HL-60 (cell line): Measurements from ENCODE around the gene CERT1.
"Not testable (repeated sequence)": the region's sequence is repeated elsewhere in the genome, so short reads cannot be mapped to it uniquely, and the experiment has no call there.

ENCODE experiments used
- GABPA ChIP-seq: IDR thresholded peaks from 2 replicates; pipeline ENCODE4 v1.6.1; 2012; ENCODE audit warnings: low read depth
- POLR2AphosphoS5 ChIP-seq: IDR thresholded peaks from 2 replicates; pipeline ENCODE4 v1.6.1; 2012; ENCODE audit warnings: low read depth
- REST ChIP-seq: IDR thresholded peaks from 2 replicates; pipeline ENCODE4 v1.6.1; 2012; ENCODE audit warnings: low read depth; ENCODE audit not compliant: insufficient replicate concordance
- SPI1 ChIP-seq: IDR thresholded peaks from 2 replicates; pipeline ENCODE4 v1.6.1; 2012; ENCODE audit warnings: low read depth, mild to moderate bottlenecking, borderline replicate concordance
- TF ChIP-seq, protein P1 (sequence below): IDR thresholded peaks from one replicate; pipeline ENCODE4 v1.5.1; 2011; ENCODE audit warnings: low read length, control low read depth, inconsistent platforms; ENCODE audit not compliant: insufficient read depth

DNA sequence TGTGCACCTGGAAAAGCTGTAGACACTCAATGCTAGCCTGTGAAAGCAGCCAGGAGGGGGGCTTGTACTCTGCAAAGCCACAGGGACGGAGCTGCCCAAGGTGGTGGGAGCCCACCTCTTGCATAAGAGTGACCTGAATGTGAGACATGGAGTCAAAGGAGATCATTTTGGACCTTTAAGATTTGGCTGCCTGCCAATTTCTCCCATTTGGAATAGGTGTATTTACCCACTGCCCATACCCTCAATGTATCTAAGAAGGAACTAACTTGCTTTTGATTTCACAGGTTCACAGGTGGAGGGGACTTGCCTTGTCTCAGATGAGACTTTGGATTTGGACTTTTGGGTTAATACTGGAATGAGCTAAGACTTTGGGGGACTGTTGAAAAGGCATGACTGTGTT lies 12.6 kb downstream of the CERT1 start:
- TF ChIP-seq, protein P1, sequence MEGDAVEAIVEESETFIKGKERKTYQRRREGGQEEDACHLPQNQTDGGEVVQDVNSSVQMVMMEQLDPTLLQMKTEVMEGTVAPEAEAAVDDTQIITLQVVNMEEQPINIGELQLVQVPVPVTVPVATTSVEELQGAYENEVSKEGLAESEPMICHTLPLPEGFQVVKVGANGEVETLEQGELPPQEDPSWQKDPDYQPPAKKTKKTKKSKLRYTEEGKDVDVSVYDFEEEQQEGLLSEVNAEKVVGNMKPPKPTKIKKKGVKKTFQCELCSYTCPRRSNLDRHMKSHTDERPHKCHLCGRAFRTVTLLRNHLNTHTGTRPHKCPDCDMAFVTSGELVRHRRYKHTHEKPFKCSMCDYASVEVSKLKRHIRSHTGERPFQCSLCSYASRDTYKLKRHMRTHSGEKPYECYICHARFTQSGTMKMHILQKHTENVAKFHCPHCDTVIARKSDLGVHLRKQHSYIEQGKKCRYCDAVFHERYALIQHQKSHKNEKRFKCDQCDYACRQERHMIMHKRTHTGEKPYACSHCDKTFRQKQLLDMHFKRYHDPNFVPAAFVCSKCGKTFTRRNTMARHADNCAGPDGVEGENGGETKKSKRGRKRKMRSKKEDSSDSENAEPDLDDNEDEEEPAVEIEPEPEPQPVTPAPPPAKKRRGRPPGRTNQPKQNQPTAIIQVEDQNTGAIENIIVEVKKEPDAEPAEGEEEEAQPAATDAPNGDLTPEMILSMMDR, result not testable (repeated sequence)
- TF ChIP-seq REST, POLR2AphosphoS5, SPI1, GABPA: not testable (repeated sequence)
